ENCODE data around the gene SMARCC1.

GRCh38 chr3:47606165-47606564, 175.5 kb downstream of the SMARCC1 start:
- TF ChIP-seq CTCF (IDR thresholded peaks at IDR 0.05; ENCODE audit: insufficient read depth, low read depth, low read length): no peak
- no peak for TF ChIP-seq EZH2 (IDR thresholded peaks at IDR 0.05; ENCODE audit: insufficient read depth, low read length)
